Measurements from ENCODE around the gene OSBPL5.
"Not testable (repeated sequence)": the region's sequence is repeated elsewhere in the genome, so short reads cannot be mapped to it uniquely, and the experiment has no call there.

OSBPL5 gene

DNA sequence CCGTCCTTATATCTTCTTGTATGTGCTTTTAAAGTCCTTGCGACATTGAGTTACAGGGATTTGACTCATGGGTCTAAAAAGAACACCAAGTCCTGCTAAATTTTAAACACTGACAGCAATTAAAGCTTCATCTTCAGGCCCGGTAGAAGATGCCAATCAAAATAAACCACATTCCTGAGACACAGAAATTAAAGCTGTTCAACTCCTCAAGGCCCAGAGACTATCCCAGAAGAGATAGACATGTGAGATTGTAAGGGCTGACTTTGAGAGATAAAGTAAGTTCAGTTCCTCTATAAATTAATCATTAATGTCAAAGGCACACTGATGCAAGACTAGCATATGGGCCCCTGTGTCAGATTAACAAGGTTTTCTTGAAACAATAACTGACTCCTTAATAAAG, 49.8 kb downstream of the OSBPL5 start:
- DNase-seq (ENCODE audit: low read depth, low spot score): no peak
- ChIA-PET CTCF (interaction anchor here (2.9 kb wide), 1 partner anchor 24 kb away, joined by 11 read pairs; no protein-coding TSS in a partner anchor), POLR2A (no interaction called here)
- no peak overlapping the region for H3K4me3 ChIP-seq (ENCODE audit: low read depth, low read length)
- TF ChIP-seq, protein P1, sequence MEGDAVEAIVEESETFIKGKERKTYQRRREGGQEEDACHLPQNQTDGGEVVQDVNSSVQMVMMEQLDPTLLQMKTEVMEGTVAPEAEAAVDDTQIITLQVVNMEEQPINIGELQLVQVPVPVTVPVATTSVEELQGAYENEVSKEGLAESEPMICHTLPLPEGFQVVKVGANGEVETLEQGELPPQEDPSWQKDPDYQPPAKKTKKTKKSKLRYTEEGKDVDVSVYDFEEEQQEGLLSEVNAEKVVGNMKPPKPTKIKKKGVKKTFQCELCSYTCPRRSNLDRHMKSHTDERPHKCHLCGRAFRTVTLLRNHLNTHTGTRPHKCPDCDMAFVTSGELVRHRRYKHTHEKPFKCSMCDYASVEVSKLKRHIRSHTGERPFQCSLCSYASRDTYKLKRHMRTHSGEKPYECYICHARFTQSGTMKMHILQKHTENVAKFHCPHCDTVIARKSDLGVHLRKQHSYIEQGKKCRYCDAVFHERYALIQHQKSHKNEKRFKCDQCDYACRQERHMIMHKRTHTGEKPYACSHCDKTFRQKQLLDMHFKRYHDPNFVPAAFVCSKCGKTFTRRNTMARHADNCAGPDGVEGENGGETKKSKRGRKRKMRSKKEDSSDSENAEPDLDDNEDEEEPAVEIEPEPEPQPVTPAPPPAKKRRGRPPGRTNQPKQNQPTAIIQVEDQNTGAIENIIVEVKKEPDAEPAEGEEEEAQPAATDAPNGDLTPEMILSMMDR (IDR thresholded peaks at IDR 0.05; ENCODE audit: insufficient read depth, low read length, missing control alignments): no peak

DNA sequence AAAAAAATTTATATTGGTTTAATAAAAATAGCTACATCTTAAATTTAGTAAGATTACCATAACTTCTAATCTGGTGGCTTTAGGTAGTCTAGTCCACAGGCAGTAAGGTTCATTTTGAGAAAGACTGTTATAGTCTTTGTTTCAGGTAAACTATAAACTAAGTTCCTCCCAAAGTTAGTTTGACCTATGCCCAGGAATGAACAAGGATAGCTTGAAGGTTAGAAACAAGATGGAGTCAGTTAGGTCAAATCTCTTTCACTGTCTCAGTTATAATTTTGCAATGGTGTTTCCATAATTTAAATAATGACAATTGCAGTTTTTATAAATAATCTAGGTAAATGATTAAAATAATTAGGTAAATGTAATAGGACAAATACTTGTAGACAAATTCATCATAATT, 51.4 kb downstream of the OSBPL5 start:
- CTCF ChIA-PET: interaction anchor here (0.6 to 2.9 kb wide), 6 partner anchors 9 to 290 kb away, joined by 3 to 11 read pairs (median 3); no protein-coding TSS in a partner anchor
- not testable (repeated sequence) for H3K4me3 ChIP-seq (ENCODE audit: low read depth, low read length); DNase-seq (ENCODE audit: low read depth, low spot score)
- POLR2A ChIA-PET: interaction anchor here (0.7 kb wide), 1 partner anchor 9 kb away, joined by 4 read pairs; no protein-coding TSS in a partner anchor

GRCh38 chr11:3111919-3112690, 53.0 kb downstream of the OSBPL5 start:
- DNase-seq (ENCODE audit: low read depth, low spot score): no peak
- TF ChIP-seq, protein P1 (IDR thresholded peaks at IDR 0.05; ENCODE audit: insufficient read depth, low read length, missing control alignments): no peak
- H3K4me3 ChIP-seq (ENCODE audit: low read depth, low read length): no peak overlapping the region
- ChIA-PET CTCF (interaction anchor here (0.7 to 5.2 kb wide), 4 partner anchors 9 to 98 kb away, joined by 3 to 22 read pairs (median 3); no protein-coding TSS in a partner anchor), POLR2A (interaction anchor here (1.1 kb wide), 1 partner anchor 60 kb away, joined by 3 read pairs; no protein-coding TSS in a partner anchor)

DNA sequence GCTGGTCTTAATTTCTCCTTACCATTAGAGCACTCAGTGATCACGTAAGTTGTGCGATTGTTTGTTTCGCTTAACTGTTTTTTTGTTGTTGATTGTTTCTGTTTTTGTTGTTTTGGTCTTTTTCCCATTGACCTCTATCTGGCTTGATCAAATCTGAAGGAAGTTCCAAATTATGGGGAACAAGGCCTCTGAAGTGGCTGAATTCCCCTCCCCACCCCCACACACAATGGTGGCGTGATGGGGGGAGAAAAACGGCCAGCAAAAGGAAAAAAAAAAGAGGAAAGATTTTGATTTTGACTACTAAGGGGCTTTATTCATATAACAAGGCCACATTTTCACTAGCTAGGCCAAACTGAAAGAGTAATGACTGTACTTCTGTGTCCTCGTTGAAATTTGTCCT, 53.6 kb downstream of the OSBPL5 start:
- no peak overlapping the region for H3K4me3 ChIP-seq (ENCODE audit: low read depth, low read length)
- CTCF ChIA-PET: interaction anchor here (0.7 to 5.2 kb wide), 5 partner anchors 8 to 98 kb away, joined by 3 to 22 read pairs (median 3); no protein-coding TSS in a partner anchor
- no peak for DNase-seq (ENCODE audit: low read depth, low spot score)
- POLR2A ChIA-PET: no interaction called here
- TF ChIP-seq, protein P1 (IDR thresholded peaks at IDR 0.05; ENCODE audit: insufficient read depth, low read length, missing control alignments): no peak

GRCh38 chr11:3109921-3110706, 55.0 kb downstream of the OSBPL5 start:
- no peak for DNase-seq (ENCODE audit: low read depth, low spot score)
- POLR2A ChIA-PET: no interaction called here
- no peak overlapping the region for H3K4me3 ChIP-seq (ENCODE audit: low read depth, low read length)
- TF ChIP-seq, protein P1 (IDR thresholded peaks at IDR 0.05; ENCODE audit: insufficient read depth, low read length, missing control alignments): peak; percentile 64
- CTCF ChIA-PET: interaction anchor here (0.7 to 5.2 kb wide), 14 partner anchors 10 to 299 kb away, joined by 3 to 22 read pairs (median 4); no protein-coding TSS in a partner anchor

GRCh38 chr11:3109434-3109833, 55.7 kb downstream of the OSBPL5 start:
- no peak for DNase-seq (ENCODE audit: low read depth, low spot score)
- no peak overlapping the region for H3K4me3 ChIP-seq (ENCODE audit: low read depth, low read length)
- CTCF ChIA-PET: interaction anchor here (0.8 to 5.2 kb wide), 10 partner anchors 10 to 299 kb away, joined by 3 to 22 read pairs (median 5); no protein-coding TSS in a partner anchor
- TF ChIP-seq, protein P1 (IDR thresholded peaks at IDR 0.05; ENCODE audit: insufficient read depth, low read length, missing control alignments): no peak
- POLR2A ChIA-PET: no interaction called here
